Activated B cell treated with CpG ODN at 0.5 μM for 24 hours (primary cell): Measurements from ENCODE around the gene TBL3. TPM values are rescaled to one million over a fixed set of nuclear protein-coding genes. Genes with fewer than 3 reads are reported as not detected.
A peak's percentile ranks its signal among the peaks of the same experiment; 100 is the strongest.

Experiments used
- ATAC-seq: fragments of 200-7000 bp; cut with Tn5 transposase; one replicate; pipeline ENCODE4 v1.10.0; 2021; ENCODE audit warnings: low read depth, mild to moderate bottlenecking, moderate library complexity
- CTCF ChIA-PET: fragments of 350-600 bp; sonication (Branson Sonifier 250); formaldehyde crosslinking; loops from one replicate; lab custom pipeline; 2021; ENCODE audit warnings: antibody characterized with exemption; lab: Charles Lee
- POLR2A ChIA-PET: fragments of 350-600 bp; sonication (Branson Sonifier 250); formaldehyde crosslinking; loops from one replicate; lab custom pipeline; 2021; ENCODE audit warnings: antibody characterized with exemption; lab: Charles Lee
- DNase-seq: peaks from one replicate; pipeline ENCODE4 v3.0.0; 2022
- H3K27ac Mint-ChIP-seq: one replicate; pipeline ENCODE4 v1.8.0; 2020; ENCODE audit warnings: mixed read lengths
- H3K27me3 Mint-ChIP-seq: one replicate; pipeline ENCODE4 v1.8.0; 2021; ENCODE audit warnings: mixed read lengths
- H3K36me3 Mint-ChIP-seq: one replicate; pipeline ENCODE4 v1.8.0; 2021; ENCODE audit warnings: low read depth, mixed read lengths
- H3K4me1 Mint-ChIP-seq: one replicate; pipeline ENCODE4 v1.8.0; 2021; ENCODE audit warnings: mixed read lengths
- H3K4me3 Mint-ChIP-seq: one replicate; pipeline ENCODE4 v1.8.0; 2020; ENCODE audit warnings: mild to moderate bottlenecking, mixed read lengths
- H3K9me3 Mint-ChIP-seq: one replicate; pipeline ENCODE4 v1.8.0; 2020; ENCODE audit warnings: mixed read lengths
- intact Hi-C: fragments of 100-400 bp; cut with micrococcal nuclease; formaldehyde crosslinking; loops from one replicate; pipeline ENCODE4 v1.15.1; 2024
- total RNA-seq: library from RNA; stranded (reverse); gene quantifications from 2 replicates; pipeline ENCODE4 v1.2.3, GENCODE V29; 2022
- TF ChIP-seq, protein P1 (sequence below): fragments of 200-600 bp; IDR thresholded peaks from one replicate; pipeline ENCODE4 v1.8.0; 2022; ENCODE audit warnings: antibody characterized with exemption, mild to moderate bottlenecking

TBL3 gene
- total RNA-seq, 1 donor from 2014 or later = 44.2 TPM

DNA sequence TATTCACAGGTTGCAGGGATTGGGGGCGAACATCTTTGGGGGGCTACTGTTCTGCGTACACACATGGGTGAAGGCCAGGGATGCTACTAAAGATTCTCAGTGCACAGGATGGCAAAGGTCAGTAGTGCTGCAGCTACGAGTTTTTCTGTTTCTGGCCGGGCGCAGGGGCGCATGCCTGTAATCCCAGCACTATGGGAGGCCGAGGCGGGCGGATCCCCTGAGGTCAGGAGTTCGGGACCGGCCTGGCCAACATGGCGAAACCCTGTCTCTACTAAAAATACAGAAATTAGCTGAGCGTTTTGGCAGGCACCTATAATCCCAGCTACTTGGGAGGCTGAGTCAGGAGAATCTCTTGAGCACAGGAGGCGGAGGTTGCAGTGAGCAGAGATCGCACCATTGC is 41.7 kb downstream of the TBL3 start:
- Mint-ChIP-seq H3K4me1 (peaks cover 13% of the 10 kb centered on the region), H3K27ac (no peak overlapping the region), H3K4me3 (no peak overlapping the region), H3K9me3 (no peaks in the 10 kb centered on the region), H3K27me3 (peaks cover 3% of the 10 kb centered on the region), H3K36me3 (no peaks in the 10 kb centered on the region)
- ChIA-PET POLR2A (interaction anchor here (0.6 kb wide), 1 partner anchor 1011 kb away, joined by 3 read pairs; no protein-coding TSS in a partner anchor), CTCF (no interaction called here)
- intact Hi-C loops = no loop called here
- no peak for ATAC-seq
- no peak for DNase-seq
- TF ChIP-seq, protein P1, sequence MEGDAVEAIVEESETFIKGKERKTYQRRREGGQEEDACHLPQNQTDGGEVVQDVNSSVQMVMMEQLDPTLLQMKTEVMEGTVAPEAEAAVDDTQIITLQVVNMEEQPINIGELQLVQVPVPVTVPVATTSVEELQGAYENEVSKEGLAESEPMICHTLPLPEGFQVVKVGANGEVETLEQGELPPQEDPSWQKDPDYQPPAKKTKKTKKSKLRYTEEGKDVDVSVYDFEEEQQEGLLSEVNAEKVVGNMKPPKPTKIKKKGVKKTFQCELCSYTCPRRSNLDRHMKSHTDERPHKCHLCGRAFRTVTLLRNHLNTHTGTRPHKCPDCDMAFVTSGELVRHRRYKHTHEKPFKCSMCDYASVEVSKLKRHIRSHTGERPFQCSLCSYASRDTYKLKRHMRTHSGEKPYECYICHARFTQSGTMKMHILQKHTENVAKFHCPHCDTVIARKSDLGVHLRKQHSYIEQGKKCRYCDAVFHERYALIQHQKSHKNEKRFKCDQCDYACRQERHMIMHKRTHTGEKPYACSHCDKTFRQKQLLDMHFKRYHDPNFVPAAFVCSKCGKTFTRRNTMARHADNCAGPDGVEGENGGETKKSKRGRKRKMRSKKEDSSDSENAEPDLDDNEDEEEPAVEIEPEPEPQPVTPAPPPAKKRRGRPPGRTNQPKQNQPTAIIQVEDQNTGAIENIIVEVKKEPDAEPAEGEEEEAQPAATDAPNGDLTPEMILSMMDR = no peak

DNA sequence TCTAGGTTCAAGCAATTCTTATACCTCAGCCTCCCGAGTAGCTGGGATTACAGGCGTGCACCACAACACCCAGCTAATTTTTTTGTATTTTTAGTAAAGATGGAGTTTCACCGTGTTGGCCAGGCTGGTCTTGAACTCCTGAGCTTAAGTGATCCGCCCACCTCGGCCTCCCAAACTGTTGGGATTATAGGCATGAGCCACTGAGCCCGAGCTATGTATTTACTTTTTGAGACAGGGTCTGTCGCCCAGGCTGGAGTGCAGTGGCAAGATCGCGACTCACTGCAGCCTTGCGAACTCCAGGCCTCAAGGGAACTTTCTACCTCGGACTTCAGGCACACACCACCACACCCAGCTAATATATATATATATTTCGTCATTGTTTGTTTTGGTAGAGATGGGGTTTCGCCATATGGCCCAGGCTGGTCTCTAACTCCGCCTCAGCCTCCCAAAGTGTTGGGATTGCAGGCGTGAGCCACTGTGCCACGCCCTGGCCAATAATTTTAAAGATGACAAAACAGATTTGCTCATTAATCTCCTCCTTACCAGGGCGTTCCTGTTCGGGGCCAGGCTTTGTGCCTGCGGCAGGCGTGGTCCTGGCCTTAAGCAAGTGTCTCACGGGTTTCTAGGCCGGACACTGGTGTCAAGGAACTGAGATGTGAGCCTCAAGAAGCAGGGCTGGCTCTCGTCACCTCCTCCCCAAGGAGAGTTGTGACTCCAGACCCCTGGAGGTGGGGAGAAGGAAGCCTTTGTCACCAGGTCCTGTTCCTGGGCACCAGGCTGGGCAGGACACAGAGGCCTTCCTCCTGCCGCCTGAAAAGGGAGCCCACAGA is 43.5 kb downstream of the TBL3 start:
- Mint-ChIP-seq H3K27me3 (peaks cover 11% of the 10 kb centered on the region), H3K4me3 (no peak overlapping the region), H3K4me1 (peaks cover 4% of the 10 kb centered on the region), H3K36me3 (no peaks in the 10 kb centered on the region), H3K27ac (no peak overlapping the region), H3K9me3 (no peaks in the 10 kb centered on the region)
- ChIA-PET CTCF (interaction anchor here (0.6 to 1.2 kb wide), 3 partner anchors 11 to 152 kb away, joined by 3 to 4 read pairs (median 3); no protein-coding TSS in a partner anchor), POLR2A (interaction anchor here (0.7 kb wide), 1 partner anchor 557 kb away, joined by 4 read pairs; no protein-coding TSS in a partner anchor)
- intact Hi-C loops = no loop called here
- TF ChIP-seq, protein P1 = no peak
- ATAC-seq (no peak), DNase-seq (no peak)

DNA sequence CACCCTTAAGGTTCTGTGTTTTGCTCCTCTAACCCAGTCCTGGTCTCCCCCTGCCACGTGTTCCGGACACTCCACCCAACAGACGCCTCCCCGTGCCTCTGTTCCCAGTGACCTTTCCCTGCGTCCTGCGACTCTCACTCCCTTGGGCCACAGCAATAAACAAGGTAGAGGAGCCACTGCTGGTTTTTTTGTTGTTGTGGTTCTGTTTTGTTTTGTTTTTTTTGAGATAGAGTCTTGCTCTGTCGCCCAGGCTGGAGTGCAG is 44.0 kb downstream of the TBL3 start:
- no peak overlapping the region for H3K4me3 Mint-ChIP-seq
- TF ChIP-seq, protein P1 = no peak
- H3K9me3 Mint-ChIP-seq = no peaks in the 10 kb centered on the region
- ChIA-PET CTCF (interaction anchor here (0.6 to 1.2 kb wide), 3 partner anchors 11 to 125 kb away, joined by 3 to 4 read pairs (median 3); no protein-coding TSS in a partner anchor), POLR2A (interaction anchor here (1.0 kb wide), 1 partner anchor 139 kb away, joined by 4 read pairs; the partner anchor contains the start of gene TRAF7)
- H3K4me1 Mint-ChIP-seq = peaks cover 5% of the 10 kb centered on the region
- DNase-seq (no peak), ATAC-seq (no peak)
- intact Hi-C loops = no loop called here
- H3K27ac Mint-ChIP-seq = no peak overlapping the region
- H3K27me3 Mint-ChIP-seq = peaks cover 15% of the 10 kb centered on the region
- H3K36me3 Mint-ChIP-seq = no peaks in the 10 kb centered on the region

DNA sequence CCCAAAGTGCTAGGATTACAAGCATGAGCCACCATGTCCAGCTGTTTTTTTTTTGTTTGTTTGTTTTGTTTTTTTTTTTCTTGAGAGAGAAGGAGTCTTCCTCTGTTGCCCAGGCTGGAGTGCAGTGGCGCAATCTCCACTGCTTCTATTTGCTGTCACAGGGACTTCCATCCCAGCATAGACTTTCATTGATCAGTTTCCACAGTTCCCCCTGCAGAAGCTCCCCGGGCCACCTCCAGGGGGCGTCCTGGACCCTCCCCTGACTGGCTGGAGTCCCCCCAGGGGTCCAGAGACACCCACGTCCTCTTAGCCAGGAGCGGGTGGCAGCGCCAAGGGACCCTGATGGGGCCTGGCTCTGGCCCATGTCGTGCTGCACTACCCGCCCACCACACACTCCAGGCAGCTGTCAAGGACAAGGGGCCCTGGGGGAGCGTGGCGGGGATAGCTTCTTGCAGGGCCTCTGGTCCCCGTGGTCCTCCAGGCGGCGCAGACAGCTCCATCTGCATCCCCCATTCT is 44.6 kb downstream of the TBL3 start:
- ChIA-PET CTCF (interaction anchor here (0.6 to 0.7 kb wide), 2 partner anchors 13 to 124 kb away, joined by 3 to 4 read pairs; no protein-coding TSS in a partner anchor), POLR2A (interaction anchor here (1.0 kb wide), 1 partner anchor 139 kb away, joined by 4 read pairs; the partner anchor contains the start of gene TRAF7)
- TF ChIP-seq, protein P1 = no peak
- no peak overlapping the region for H3K27ac Mint-ChIP-seq
- no peaks in the 10 kb centered on the region for H3K9me3 Mint-ChIP-seq
- H3K4me1 Mint-ChIP-seq = peaks cover 5% of the 10 kb centered on the region
- H3K36me3 Mint-ChIP-seq = no peaks in the 10 kb centered on the region
- H3K4me3 Mint-ChIP-seq = no peak overlapping the region
- ATAC-seq = peak; percentile 26
- no peak for DNase-seq
- intact Hi-C loops = no loop called here
- H3K27me3 Mint-ChIP-seq = peaks cover 16% of the 10 kb centered on the region

DNA sequence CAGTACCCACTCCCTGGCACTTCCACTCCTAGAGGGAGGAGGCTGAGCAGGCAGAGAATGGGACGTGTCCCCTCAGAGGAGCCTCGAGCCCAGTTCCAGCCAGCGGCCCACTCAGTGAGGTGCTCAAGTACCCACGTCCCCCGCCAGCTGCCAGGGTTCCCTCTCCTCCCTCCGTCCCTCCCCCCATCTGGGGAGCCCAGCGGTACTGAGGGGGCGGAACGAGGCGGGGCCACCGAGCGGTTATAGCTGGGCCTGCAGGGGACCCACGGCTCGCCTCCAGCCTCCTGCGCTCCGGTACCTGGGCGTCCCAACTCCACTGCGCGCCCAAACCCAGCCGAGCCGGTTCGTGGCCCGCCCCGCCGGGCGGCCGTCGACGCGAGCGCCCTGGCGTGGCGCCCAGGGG is 47.7 kb downstream of the TBL3 start, which contains the start of gene NPW:
NPW (plus strand) TSS at position 268 of the 403 bp plus-strand sequence.
- DNase-seq (no peak), ATAC-seq (no peak)
- CTCF ChIA-PET = interaction anchor here (1.4 kb wide), 1 partner anchor 15 kb away, joined by 6 read pairs; no protein-coding TSS in a partner anchor
- H3K9me3 Mint-ChIP-seq = no peaks in the 10 kb centered on the region
- H3K4me3 Mint-ChIP-seq = peak within 1 kb of the TSS; percentile 28
- peaks cover 15% of the 10 kb centered on the region for H3K4me1 Mint-ChIP-seq
- peaks cover 25% of the 10 kb centered on the region for H3K27me3 Mint-ChIP-seq
- H3K27ac Mint-ChIP-seq = no peak within 1 kb of the TSS
- intact Hi-C loops = no loop called here
- POLR2A ChIA-PET = interaction anchor here (0.5 to 2.1 kb wide), 5 partner anchors 54 to 532 kb away, joined by 3 to 9 read pairs (median 5); partner anchors contain the start of genes RPS2 and TRAF7
- no peaks in the 10 kb centered on the region for H3K36me3 Mint-ChIP-seq
- TF ChIP-seq, protein P1 = no peak
